DMS 273 treated with DMSO at 0.1 percent for 48 hours (cell line): Measurements from ENCODE around the gene UCK2.
"Not testable (repeated sequence)": the region's sequence is repeated elsewhere in the genome, so short reads cannot be mapped to it uniquely, and the experiment has no call there.

Source experiments
- DNase-seq: peaks from one replicate; lab custom pipeline; 2025; lab: John Stamatoyannopoulos, UW

The UCK2 gene

DNA sequence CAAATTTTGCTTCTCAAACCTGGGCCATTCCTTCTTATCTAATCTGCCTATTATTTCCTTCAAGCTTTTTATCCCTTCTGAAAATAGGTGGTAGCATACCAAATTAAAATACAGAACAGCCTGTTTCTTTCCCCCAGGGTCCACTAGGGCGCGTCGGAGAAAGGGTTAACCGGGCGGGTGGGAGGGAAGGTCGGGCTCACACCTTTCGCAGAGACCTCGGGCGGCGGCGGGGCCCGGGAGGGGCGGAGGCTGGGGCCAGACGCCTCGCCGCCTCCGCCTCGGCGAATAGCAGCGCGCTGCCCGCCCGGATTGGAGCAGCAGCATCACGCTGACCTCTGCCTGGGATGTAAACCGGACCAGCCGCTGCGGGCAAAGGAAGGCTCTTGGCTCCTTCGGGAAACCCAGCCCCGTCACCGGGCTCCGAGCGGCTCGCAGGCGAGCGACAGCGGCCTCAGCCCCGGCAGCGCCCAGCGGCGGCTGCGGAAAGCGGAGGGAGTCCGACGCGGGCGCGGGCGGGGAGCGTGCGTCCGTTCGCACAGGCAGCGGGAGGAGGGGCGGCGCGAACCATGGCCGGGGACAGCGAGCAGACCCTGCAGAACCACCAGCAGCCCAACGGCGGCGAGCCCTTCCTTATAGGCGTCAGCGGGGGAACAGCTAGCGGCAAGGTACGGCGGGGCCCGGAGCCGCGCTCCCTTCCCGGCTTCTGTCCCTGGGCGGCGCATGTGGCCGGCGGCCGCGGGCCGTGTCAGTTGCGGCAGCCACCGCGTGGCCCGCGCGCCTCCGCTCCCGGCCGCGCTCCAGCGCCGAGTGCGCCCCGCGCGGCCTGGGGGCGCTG lies at the start of gene UCK2:
Gene UCK2, plus strand, starts transcription at position 347 of the 835 bp plus-strand sequence. Its CDS starts 220 bp downstream, at position 567.
- DNase-seq: peak; percentile 58

DNA sequence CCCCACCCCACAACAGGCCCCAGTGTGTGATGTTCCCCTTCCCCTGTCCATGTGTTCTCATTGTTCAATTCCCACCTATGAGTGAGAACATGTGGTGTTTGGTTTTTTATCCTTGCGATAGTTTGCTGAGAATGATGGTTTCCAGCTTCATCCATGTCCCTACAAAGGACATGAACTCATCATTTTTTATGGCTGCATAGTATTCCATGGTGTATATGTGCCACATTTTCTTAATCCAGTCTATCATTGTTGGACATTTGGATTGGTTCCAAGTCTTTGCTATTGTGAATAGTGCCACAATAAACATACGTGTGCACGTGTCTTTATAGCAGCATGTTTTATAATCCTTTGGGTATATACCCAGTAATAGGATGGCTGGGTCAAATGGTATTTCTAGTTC lies 49.2 kb upstream of the UCK2 start:
- not testable (repeated sequence) for DNase-seq

DNA sequence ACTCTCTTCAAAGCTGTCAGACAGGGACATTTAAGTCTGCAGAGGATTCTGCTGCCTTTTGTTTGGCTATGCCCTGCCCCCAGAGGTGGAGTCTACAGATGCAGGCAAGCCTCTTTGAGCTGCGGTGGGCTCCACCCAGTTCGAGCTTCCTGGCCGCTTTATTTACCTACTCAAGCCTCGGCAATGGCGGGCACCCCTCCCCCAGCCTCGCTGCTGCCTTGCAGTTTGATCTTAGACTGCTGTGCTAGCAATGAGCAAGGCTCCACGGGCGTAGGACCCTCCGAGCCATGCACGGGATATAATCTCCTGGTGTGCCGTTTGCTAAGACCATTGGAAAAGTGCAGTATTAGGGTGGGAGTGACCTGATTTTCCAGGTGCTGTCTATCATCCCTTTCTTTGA lies 43.9 kb upstream of the UCK2 start:
- DNase-seq: not testable (repeated sequence)

DNA sequence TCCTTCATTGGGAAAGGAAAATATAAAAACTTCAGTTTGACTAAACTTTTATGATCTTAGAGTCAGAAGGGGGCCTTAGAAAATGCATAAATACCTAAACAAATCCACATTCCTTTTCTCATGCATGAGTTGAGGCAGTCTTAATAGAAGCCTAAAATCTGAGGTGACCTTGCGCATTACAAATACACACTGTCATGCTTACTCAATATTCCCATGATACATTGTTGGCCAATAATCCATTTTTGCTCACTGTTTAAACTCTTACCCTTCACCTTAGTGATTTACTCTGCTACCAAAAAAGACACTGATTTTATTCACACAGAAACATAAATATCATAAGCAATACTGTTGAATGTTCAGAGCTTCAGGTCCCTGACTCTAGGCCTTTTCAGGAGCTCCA lies 39.7 kb upstream of the UCK2 start:
- DNase-seq: no peak

DNA sequence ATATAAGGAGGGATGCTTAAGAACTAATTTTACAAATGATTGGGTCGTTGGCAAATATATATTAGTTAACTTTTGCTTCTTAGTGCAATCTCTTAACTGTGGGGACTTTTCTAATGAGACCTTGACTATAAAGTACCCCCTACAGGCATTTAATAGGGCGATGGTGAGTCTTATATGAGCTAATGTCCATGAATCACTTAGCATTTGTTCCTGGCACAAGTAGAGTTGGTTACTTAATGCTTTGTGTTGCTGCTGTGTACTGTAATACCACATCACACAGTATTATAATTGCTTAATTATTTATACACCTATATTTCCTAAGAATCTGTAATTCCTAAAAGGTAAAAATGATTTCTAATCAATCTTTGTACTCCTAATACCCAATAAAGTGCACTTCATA lies 33.5 kb upstream of the UCK2 start:
- DNase-seq: no peak

DNA sequence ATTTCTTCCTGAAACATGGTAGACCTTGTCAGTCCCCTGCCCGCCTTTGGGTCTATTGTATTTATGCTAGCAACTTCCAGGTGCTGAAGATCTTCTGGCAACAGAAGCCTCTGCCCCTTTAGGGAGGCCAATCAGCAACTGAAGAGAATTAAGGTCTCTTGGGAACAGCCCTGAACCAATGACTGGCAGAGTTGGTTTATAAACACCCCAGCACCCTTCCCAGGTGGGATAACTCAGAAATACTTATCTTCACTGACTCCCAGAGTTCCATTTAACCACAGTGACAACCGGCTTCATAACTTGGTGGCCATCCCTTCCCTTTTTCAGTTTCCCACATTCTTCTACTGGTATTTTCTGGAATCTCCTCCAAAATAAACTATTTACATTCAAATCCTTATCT lies 31.5 kb upstream of the UCK2 start:
- DNase-seq: no peak

DNA sequence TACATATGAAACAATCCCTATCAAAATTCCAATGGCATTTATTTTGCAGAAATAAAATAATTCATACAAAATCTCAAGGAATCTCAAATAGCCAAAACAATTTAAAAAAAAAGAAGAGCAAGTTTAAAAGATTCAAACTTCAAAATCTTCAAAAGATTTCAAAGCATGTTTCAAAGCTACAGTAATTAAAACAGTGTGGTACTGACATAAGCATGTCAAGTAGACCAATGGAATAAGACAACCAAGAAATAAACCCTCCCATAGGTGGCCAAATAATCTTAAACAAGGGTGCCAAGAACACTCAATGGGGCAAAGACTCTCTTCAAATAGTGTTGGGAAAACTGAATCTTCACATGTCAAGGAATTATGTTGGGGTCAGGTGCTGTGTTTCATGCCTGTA lies 28.0 kb upstream of the UCK2 start:
- no peak for DNase-seq

DNA sequence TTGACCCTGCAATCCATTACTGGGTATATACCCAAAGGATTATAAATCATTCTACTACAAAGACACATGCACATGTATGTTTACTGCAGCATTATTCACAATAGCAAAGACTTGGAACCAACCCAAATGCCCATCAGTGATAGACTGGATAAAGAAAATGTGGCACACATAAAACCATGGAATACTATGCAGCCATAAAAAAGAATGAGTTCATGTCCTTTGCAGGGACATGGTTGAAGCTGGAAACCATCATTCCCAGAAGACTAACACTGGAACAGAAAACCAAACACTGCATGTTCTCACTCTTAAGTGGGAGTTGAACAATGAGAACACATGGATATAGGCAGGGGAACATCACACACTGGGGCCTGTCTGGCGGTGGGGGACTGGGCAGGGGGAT lies 22.9 kb upstream of the UCK2 start:
- not testable (repeated sequence) for DNase-seq

DNA sequence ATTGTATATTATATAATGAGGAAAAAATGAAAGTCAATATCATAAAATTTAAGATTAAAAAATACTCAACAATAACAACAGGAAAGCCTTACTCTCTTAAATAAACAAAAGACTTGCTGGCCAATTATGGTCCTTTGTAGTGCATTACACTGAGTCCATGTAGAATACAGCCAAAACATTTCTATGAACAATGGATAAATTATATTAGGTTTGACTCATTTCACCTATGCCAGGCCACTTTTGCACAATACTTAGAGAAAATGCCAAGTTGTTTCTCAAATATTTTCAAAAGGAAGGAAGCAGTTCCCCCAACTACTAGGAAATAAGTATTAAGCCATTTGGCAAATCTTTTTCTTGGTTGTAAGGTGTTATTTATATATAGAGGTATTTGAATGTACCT lies 19.8 kb upstream of the UCK2 start:
- no peak for DNase-seq

DNA sequence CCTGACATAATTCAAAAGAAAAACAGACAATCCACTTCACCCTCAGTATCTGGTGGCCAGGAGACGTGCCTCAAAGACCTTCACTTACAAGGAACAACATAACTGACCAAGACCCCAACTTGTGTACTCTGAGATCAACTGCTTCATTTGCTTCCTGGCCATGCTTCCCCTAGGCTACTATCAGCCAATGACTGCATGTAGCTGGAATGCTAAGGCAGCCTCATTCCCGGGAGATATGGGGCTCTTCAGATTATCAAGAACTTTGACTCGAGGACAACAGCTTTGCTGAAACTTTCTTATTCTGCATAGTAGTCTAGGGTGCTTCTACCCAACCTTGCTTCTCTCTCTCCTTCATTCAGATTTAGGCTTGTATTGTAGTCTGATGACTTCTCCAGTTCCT lies 11.7 kb upstream of the UCK2 start:
- DNase-seq: no peak

DNA sequence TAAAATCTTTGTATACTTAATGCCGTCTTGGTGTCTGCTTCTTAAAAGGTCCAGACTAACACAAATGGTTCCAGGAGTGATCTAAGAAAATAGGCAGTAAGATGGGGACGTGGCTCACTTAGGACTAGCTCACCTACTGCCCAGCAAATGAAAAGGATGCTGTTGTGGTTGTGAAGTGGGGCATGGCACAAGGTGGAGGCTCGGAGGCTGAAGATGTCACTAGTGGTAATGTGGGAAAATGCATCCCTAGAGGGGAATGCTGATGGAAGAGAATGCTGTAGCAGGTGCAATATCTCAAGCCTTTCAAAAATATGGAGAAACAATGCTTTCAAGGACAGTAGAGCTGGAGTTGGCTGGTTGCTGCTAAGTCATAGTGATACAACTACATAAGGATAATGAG lies 11.3 kb upstream of the UCK2 start:
- DNase-seq: no peak

DNA sequence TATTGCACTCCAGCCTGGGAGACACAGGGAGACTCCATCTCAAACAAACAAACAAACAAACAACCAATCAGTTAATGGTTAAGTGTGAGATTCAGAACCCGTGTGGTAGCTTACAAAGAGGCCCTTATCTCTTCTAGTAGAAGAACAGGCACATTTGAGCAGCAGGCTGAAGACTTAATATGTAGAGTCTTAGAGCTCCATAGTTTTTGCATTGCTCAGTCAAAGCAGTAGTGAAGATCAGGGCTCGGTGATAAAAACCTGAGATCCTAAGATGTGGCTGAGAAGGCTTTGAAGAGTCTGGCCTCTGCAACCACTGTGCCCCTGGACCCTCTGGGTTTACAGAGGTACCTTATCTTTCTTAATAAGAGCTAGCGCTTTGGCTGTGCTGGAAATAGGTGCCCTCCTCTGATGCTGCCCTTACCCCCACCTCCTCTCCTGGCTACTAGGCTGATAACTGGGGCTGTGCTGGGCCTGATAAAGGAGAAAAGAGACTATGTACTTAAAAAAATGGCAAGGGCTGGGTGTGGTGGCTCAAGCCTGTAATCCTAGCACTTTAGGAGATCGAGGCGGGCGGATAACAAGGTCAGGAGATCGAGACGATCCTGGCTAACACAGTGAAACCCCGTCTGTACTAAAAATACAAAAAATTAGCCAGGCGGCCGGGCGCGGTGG lies 10.5 kb upstream of the UCK2 start:
- no peak for DNase-seq

DNA sequence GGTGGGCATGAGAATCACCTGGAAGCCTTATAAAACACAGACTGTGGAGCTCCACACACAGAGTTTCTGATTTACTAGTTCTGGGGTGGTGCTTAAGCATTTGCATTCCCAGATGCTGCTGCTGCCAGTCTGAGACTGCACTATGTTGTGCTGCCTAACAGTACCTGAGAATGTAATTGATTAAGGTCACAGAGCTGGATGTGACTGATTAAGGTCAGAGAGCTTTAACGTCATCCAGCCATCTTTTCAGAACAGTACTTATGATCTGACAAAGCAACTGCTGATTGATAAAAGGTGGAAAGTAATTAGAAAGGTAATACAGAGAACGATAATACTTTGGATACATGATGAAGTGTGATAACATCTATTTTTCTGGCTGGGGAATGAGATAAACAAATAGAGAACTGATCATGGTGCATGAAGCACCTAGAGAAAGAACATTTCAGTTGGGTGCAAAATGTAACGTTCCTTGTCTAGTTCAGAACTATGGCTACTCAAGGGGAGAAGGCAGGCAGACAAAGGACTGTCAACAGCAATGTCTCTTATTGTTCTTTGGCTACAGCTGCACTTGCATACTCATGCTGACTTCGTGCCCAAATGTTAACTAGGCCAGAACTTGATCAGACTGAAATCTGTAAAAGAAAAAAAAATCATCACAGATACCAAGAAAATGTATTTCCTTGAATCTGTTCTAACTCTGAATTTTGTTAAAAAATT lies 3.7 kb upstream of the UCK2 start:
- DNase-seq: no peak

DNA sequence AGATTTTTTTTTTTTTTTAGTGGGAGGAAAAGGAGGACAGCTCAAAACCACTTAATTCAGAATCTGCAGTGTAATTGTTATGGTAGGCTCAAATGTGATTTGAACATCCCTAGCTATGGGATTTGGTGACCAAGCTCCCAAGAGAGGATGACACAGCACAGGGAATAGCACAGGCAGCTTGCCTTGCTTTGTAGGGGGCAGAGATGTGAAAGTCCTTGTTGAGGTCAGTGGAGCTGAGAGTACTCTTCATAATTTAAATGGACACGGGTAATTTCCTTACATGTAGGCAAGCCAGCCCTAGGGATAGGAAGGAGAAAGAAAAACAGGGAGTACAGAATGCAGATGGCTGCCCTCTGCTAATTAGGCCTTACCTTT lies 3.2 kb upstream of the UCK2 start:
- no peak for DNase-seq

DNA sequence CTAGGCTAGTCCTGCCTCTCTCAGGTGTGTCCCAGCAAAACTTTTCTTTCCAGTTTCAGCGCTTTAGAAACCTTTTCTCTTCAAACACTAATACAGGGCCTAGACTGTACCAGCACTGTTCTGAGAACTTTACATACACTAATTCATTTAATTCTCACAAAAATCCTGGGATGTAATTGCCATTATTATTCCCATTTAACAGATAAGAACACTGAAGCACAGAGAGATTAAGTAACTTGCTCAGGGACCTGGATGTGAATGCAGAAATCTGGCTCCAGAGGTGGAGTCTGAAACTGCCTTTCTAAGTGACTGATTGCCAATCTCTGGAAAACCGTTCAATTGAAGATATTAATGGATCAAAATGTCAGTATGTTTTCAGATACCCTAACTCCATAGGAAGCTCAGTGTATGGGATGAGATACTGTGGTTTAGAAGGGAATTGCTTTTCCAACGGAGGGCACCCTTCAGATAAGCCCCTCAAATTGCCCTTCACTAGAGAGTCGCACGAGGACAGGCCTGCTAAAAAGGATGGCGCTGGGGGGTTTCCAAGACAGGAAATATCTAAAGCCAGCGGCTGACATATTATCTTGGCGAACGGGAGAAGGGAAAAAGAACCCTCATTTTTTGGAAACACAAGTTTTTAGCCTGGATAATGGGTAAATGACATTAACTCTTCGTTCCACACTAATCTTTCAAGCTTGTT lies 698 bp upstream of the UCK2 start:
- DNase-seq: no peak

DNA sequence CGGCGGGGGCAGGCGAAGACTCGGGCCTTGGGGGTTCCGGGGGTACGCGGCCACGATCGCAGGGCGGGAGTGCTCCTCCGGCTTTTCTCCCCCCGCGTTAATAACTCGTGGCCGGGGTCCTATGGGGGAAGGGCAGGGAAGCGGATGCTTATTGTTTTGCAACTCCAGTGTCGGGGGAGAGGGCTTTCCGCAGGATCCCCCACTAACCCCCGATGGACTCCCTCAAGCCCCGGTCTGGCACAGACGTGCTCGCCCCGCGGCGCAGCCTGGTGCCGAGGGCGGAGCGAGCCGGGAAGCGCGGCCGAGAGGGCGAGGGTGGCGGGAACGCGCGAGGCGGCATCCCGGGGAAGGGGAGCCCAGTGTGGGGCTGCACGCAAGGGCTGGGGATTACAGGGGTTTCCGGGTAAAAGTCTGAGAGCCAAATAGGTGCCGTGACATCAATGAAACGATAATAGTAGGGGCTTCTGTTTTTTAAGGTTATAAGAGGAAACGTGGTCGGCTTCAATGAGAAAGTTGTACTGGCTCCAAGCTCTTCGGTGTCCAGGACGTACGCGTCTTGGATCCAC lies 772 bp downstream of the UCK2 start:
- DNase-seq: no peak

DNA sequence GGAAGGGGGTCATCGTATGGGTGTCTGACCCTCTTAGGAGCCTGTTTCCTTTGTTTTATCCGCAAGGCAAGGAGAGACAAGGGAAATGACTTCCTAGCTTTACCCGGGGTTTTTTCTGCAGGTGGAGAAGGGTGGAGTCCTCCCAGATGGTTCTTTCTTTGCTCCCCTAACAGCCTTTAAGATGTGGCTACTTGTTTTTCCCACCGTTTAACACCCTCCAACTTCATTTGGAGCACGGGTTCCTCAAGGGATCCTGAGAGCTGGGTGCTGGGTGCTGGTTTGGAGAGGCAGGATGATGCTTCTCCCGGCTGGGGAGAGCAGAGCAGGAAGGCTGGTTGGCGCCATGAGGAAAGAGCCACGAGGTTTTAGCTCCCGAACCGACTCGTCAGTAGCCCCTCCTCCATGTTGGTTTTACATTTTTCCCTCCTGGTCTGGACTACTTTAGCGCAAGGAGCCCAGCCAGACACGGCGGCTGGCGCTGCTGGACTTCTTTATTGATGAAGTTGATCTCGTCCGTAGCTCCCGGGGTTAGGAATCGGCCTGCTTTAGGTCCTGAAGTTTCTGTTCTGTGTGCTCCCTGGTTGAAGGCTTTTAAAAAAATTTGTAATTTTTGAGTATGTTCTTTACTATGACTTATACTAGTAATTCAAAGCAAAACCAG lies 1.4 kb downstream of the UCK2 start:
- DNase-seq: peak; percentile 64

DNA sequence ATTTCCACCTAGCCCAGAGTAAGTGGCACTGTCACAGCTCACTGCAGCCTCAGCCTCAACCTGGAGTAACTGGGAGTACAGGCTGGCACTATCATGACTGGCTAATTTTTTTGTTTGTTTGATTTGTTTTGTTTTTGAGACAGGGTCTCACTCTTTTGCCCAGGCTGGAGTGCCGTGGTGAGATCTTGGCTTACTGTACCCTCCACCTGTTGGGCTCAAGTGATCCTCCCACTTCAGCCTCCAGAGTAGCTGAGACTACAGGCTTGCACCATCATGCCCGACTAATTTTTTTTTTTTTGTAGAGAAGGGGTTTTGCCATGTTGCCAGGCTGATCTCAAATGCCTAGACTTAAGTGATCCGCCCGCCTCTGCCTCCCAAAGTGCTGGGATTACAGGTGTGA lies 2.5 kb downstream of the UCK2 start:
- no peak for DNase-seq

DNA sequence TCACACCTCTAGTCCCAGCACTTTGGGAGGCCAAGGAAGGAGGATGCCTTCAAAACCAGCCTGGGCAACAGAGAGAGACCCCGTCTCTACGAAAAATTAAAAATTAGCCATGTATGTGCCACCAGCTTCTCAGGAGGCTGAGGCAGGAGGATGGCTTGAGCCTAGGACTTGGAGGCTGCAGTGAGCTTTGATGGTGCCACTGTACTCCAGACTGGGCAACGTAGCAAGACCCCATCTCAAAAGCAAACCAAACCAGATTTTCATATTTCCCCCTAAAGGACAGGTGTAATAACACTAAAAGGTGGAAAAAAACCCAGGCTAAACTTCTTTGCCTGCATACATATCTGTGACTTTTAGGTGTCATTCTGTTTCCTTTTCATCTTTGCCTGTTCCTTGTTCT lies 3.7 kb downstream of the UCK2 start:
- no peak for DNase-seq

DNA sequence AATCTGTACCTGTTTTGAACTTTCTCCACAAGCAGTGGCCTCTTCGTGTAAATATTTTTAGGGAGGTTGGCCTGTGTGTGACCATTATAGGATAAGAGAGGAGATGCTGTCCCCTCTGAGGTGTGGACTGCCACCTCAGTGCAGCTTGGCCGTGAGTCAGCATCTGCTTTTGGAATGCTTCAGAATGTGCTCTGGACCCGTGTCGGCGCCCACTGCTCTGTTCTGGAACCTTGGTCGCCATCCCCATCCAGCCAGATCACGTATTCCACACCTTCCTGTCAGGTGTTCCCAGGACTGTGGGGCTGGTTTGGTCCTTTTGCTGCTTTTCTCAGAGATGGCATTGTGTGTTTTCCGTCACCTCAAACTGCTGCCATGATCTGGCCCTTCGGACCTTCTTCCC lies 5.5 kb downstream of the UCK2 start:
- no peak for DNase-seq

DNA sequence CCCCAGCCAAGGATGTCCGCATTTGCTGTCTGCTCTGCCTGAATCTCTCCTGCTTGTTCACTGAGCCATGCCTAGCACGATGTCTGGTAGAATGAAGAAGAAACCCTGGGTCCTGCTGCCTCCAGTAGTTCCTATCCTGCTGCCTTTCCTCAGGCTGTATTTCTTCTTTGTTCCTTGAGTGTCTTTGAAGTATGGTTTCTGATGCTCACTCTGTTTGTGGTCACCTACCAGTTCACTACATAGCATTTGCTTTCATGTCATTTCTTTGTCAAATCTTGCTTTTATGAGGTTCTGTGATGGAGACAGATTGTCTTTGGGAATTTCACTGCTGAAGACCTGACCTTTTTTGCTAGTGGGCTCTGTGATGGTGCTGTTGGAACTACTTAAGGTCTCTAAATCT lies 5.9 kb downstream of the UCK2 start:
- DNase-seq: no peak

DNA sequence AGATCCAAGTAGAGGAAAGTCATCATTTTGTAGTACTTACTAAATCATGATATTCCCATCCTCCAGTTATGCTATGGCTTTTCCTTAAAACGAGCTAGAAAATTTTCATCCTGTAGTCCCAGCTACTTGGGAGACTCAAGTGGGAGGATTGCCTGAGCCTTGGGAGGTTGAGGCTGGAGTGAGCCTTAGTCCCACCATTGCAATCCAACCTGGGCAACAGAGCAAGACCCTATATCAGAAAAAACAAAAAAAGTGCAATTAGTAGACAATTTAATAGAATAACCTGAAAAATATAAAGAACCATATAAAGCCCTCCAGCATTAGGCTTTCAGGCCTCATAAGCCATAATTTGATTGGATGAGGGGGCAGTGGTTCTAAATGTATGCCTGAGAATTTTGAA lies 6.8 kb downstream of the UCK2 start:
- no peak for DNase-seq
